ENCODE results near the gene RGS19. TPM values are rescaled to one million over a fixed set of nuclear protein-coding genes. Genes with fewer than 3 reads are reported as not detected.

RGS19 gene
- total and polyA plus RNA-seq, 8 donors: 6.3 to 63.9 (median 8.8) TPM

GRCh38 chr20:64025101-64025825, 54.1 kb downstream of the RGS19 start:
- Histone ChIP-seq H3K4me1 (peaks cover 0 to 2% of the 10 kb centered on the region in 2 donors), H3K4me3 (no peak overlapping the region), H3K36me3 (peaks cover 0 to 94% of the 10 kb centered on the region in 2 donors), H3K27me3 (no peaks in the 10 kb centered on the region), H3K9me3 (no peaks in the 10 kb centered on the region), H3K27ac (no peak overlapping the region)
- intact Hi-C loops (cut with DNase I): no loop called here
- DNase-seq: no peak
- TF ChIP-seq, protein P1, sequence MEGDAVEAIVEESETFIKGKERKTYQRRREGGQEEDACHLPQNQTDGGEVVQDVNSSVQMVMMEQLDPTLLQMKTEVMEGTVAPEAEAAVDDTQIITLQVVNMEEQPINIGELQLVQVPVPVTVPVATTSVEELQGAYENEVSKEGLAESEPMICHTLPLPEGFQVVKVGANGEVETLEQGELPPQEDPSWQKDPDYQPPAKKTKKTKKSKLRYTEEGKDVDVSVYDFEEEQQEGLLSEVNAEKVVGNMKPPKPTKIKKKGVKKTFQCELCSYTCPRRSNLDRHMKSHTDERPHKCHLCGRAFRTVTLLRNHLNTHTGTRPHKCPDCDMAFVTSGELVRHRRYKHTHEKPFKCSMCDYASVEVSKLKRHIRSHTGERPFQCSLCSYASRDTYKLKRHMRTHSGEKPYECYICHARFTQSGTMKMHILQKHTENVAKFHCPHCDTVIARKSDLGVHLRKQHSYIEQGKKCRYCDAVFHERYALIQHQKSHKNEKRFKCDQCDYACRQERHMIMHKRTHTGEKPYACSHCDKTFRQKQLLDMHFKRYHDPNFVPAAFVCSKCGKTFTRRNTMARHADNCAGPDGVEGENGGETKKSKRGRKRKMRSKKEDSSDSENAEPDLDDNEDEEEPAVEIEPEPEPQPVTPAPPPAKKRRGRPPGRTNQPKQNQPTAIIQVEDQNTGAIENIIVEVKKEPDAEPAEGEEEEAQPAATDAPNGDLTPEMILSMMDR (IDR thresholded peaks at IDR 0.05): no peak
- ATAC-seq: no peak

DNA sequence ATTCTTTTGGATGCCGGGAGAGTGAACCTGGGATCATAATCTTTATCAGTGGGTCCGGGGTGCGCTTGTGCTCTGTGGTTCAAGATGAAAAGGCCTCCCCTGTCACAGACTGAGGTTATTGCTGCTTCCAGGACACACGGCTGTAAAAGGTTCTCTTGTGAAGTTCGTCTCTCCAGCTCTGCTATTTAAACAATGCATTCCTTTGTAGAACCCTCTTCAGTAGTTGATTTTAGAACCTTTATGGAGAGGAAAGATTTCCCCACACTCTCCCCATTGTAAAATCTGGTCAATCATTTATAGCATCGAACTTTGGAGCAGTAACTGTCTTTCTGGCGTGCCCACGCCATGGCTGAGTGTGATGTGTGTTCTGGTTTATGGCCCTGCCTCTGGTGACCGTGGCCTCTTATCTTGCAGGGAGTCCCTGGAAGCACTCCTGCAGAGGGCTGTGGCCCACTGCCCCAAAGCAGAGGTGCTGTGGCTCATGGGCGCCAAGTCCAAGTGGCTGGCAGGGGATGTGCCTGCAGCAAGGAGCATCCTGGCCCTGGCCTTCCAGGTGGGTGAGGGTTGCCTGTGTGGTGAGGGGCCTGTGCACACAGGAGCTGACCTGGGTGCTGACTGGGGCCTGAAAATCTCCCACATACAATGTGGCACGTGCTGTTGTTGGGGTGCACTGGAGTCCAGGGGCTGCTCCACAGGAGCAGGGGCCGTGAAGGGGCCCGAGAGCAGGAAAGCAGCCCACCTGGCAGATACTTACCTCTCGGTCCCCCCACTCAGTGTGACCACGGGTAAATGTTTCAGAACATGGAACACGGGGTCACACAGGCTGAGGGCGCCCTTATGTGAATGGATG, 55.0 kb downstream of the RGS19 start:
- Histone ChIP-seq H3K36me3 (peaks cover 0 to 94% of the 10 kb centered on the region in 2 donors), H3K27ac (no peak overlapping the region), H3K9me3 (no peaks in the 10 kb centered on the region)

GRCh38 chr20:64023361-64024140, 55.8 kb downstream of the RGS19 start:
- Histone ChIP-seq H3K4me1 (peaks cover 0 to 8% of the 10 kb centered on the region in 2 donors), H3K36me3 (peaks cover under 1 to 94% of the 10 kb centered on the region in 2 donors), H3K27ac (no peak overlapping the region), H3K9me3 (no peaks in the 10 kb centered on the region), H3K4me3 (no peak overlapping the region), H3K27me3 (no peaks in the 10 kb centered on the region)
- ATAC-seq (no peak), DNase-seq (no peak)
- intact Hi-C loops (cut with DNase I): no loop called here
- TF ChIP-seq, protein P1 (IDR thresholded peaks at IDR 0.05): no peak

More for the DNA sequence above, 55.0 kb downstream of the RGS19 start:
- Histone ChIP-seq H3K27me3 (no peaks in the 10 kb centered on the region), H3K4me3 (no peak overlapping the region), H3K4me1 (peaks cover 0 to 8% of the 10 kb centered on the region in 2 donors)
- no peak for DNase-seq
- TF ChIP-seq, protein P1 (IDR thresholded peaks at IDR 0.05): no peak
- no peak for ATAC-seq
- intact Hi-C loops (cut with DNase I): no loop called here

Small RNAs within 50 kb of the gene (microRNA-seq; reads per million reads assigned to microRNA genes)
- gene MIR6813: 0.96 to 3.2 reads per million in 2 donors

Other genes starting within 250 kb of the RGS19 start
- gene ZBTB46, start 248.3 kb downstream of the RGS19 start, total RNA-seq: 10 to 100 TPM in 1 of 2 donors, 1 to 10 TPM in 1; 9.2 to 11.3 TPM
- gene ZBTB46, start 248.3 kb downstream of the RGS19 start, polyA plus RNA-seq (ENCODE audit: insufficient read length in 6 of 6): 10 to 100 TPM in 4 of 6 donors, 1 to 10 TPM in 2; 9.4 to 16.3 (median 12.4) TPM
- under 1 TPM in 1 of 2 donors, not detected in 1; 0.18 TPM for gene ABHD16B, start 218.0 kb downstream of the RGS19 start, total RNA-seq
- not detected for gene ABHD16B, start 218.0 kb downstream of the RGS19 start, polyA plus RNA-seq (ENCODE audit: insufficient read length in 6 of 6)
- 100 to 1,000 TPM; 105 to 116 TPM for gene TPD52L2, start 214.2 kb downstream of the RGS19 start, total RNA-seq
- 10 to 100 TPM; 82.6 to 95.5 (median 85.9) TPM for gene TPD52L2, start 214.2 kb downstream of the RGS19 start, polyA plus RNA-seq (ENCODE audit: insufficient read length in 6 of 6)
- gene DNAJC5, start 184.4 kb downstream of the RGS19 start, total RNA-seq: 10 to 100 TPM; 39.9 to 59.5 TPM
- gene DNAJC5, start 184.4 kb downstream of the RGS19 start, polyA plus RNA-seq (ENCODE audit: insufficient read length in 6 of 6): 10 to 100 TPM; 17.5 to 30.5 (median 24.3) TPM
- 10 to 100 TPM; 26.7 to 31.6 TPM for gene UCKL1, start 123.1 kb downstream of the RGS19 start, total RNA-seq
- gene UCKL1, start 123.1 kb downstream of the RGS19 start, polyA plus RNA-seq (ENCODE audit: insufficient read length in 6 of 6): 10 to 100 TPM; 47.1 to 68.8 (median 60.0) TPM
- 10 to 100 TPM; 16.4 to 16.9 TPM for gene ZNF512B, start 109.6 kb downstream of the RGS19 start, total RNA-seq
- gene ZNF512B, start 109.6 kb downstream of the RGS19 start, polyA plus RNA-seq (ENCODE audit: insufficient read length in 6 of 6): 10 to 100 TPM; 23.1 to 38.3 (median 30.4) TPM
- 1 to 10 TPM; 4.6 to 6.0 TPM for gene SAMD10, start 99.9 kb downstream of the RGS19 start, total RNA-seq
- 10 to 100 TPM in 1 of 6 donors, 1 to 10 TPM in 5; 5.7 to 10.5 (median 8.0) TPM for gene SAMD10, start 99.9 kb downstream of the RGS19 start, polyA plus RNA-seq (ENCODE audit: insufficient read length in 6 of 6)
- 10 to 100 TPM; 49.8 to 53.7 TPM for gene PRPF6, start 98.4 kb downstream of the RGS19 start, total RNA-seq
- 10 to 100 TPM; 75.1 to 85.4 (median 82.3) TPM for gene PRPF6, start 98.4 kb downstream of the RGS19 start, polyA plus RNA-seq (ENCODE audit: insufficient read length in 6 of 6)
- gene C20orf204, start 43.3 kb downstream of the RGS19 start, total RNA-seq: 1 to 10 TPM in 1 of 2 donors, under 1 TPM in 1; 0.76 to 1.0 TPM
- gene C20orf204, start 43.3 kb downstream of the RGS19 start, polyA plus RNA-seq (ENCODE audit: insufficient read length in 6 of 6): 1 to 10 TPM in 5 of 6 donors, under 1 TPM in 1; 0.86 to 1.9 (median 1.2) TPM
- 10 to 100 TPM; 40.3 to 69.2 TPM for gene SOX18, start 29.9 kb downstream of the RGS19 start, total RNA-seq
- gene SOX18, start 29.9 kb downstream of the RGS19 start, polyA plus RNA-seq (ENCODE audit: insufficient read length in 6 of 6): 10 to 100 TPM; 11.5 to 25.5 (median 16.7) TPM
- gene TCEA2, start 16.3 kb downstream of the RGS19 start, total RNA-seq: 10 to 100 TPM; 31.2 to 34.3 TPM
- gene TCEA2, start 16.3 kb downstream of the RGS19 start, polyA plus RNA-seq (ENCODE audit: insufficient read length in 6 of 6): 10 to 100 TPM; 68.5 to 93.0 (median 79.1) TPM
- gene OPRL1, start 564 bp upstream of the RGS19 start, total RNA-seq: 1 to 10 TPM; 1.8 to 2.0 TPM
- 1 to 10 TPM; 1.9 to 2.5 (median 2.2) TPM for gene OPRL1, start 564 bp upstream of the RGS19 start, polyA plus RNA-seq (ENCODE audit: insufficient read length in 6 of 6)
- gene LKAAEAR1, start 4.9 kb upstream of the RGS19 start, total RNA-seq: under 1 TPM in 1 of 2 donors, not detected in 1; 0.45 TPM
- gene LKAAEAR1, start 4.9 kb upstream of the RGS19 start, polyA plus RNA-seq (ENCODE audit: insufficient read length in 6 of 6): under 1 TPM; 0.38 to 0.70 (median 0.50) TPM
- gene NPBWR2, start 28.0 kb upstream of the RGS19 start, total RNA-seq: not detected
- not detected for gene NPBWR2, start 28.0 kb upstream of the RGS19 start, polyA plus RNA-seq (ENCODE audit: insufficient read length in 6 of 6)
- not detected for gene MYT1, start 84.9 kb upstream of the RGS19 start, total RNA-seq
- under 1 TPM; 0.26 to 0.42 (median 0.32) TPM for gene MYT1, start 84.9 kb upstream of the RGS19 start, polyA plus RNA-seq (ENCODE audit: insufficient read length in 6 of 6)
- 10 to 100 TPM; 31.6 to 32.6 TPM for gene PCMTD2, start 176.2 kb upstream of the RGS19 start, total RNA-seq
- gene PCMTD2, start 176.2 kb upstream of the RGS19 start, polyA plus RNA-seq (ENCODE audit: insufficient read length in 6 of 6): 100 to 1,000 TPM; 110 to 163 (median 131) TPM

Measured in left lung (tissue), 10 donors.